Endometrium (tissue), 2 donors: ENCODE results near the gene SBF1.
"Not testable (repeated sequence)": the region's sequence is repeated elsewhere in the genome, so short reads cannot be mapped to it uniquely, and the experiment has no call there.

Experiments
- FAIRE-seq: peaks from 2 replicates; lab custom pipeline; 2012; peaks lifted over from hg19 to GRCh38; lab: Jason Lieb, UNC
- donor health status: control.
- donor health status: control.

The SBF1 gene

DNA sequence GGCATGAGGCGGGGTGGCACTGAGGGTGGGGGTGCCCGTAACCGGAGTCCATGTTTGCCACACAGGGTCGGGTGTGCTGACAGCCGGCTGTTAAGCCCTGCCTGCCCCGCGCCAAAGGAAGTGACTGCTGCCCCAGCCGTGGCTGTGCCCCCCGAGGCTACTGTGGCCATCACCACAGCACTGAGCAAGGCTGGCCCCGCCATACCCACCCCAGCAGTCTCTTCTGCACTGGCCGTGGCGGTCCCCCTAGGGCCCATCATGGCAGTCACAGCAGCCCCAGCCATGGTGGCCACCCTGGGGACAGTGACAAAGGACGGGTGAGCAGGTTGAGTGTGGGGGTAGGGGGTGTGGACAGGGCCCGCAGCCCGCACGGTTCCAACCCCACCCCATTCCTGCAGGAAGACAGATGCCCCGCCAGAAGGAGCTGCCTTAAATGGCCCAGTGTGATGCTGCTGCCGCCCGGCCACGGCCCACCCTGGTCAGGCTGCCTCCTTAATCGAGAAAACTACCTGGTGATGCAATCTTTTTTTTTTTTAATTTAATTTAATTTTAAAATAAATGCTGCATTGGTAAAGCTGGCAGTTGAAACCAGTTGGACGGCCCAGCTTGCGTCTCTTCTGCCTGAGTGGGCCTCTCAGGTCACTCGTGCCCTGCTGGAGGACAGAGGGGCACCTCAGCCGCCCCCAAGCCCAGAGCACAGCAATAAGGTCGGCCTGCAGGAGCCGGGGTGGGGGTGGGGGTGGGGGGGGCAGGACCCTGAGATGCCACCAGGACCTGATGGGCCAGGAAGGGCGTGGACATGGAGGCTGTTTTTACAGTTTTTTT lies 30.8 kb downstream of the SBF1 start:
- no peak for FAIRE-seq

DNA sequence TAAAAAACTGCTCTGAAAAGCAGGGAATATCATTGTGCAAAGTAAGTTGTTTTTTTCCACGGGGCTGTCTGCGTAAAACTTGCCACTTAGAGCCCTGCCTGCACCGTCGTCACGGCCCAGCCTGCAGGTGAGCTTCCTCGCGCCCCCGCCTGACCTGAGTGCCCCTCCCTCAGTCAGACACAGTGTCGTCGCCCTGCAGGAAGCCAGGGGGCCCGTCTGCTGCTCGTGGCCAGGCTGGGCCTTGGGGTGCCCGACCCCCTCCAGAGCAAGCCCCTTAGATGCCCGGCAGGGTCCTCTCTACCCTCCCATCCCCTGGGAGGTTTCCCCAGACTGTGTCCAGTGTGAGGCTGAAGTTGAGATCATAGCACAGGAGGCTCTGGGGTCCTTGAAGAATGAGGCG lies 31.6 kb downstream of the SBF1 start:
- no peak for FAIRE-seq

DNA sequence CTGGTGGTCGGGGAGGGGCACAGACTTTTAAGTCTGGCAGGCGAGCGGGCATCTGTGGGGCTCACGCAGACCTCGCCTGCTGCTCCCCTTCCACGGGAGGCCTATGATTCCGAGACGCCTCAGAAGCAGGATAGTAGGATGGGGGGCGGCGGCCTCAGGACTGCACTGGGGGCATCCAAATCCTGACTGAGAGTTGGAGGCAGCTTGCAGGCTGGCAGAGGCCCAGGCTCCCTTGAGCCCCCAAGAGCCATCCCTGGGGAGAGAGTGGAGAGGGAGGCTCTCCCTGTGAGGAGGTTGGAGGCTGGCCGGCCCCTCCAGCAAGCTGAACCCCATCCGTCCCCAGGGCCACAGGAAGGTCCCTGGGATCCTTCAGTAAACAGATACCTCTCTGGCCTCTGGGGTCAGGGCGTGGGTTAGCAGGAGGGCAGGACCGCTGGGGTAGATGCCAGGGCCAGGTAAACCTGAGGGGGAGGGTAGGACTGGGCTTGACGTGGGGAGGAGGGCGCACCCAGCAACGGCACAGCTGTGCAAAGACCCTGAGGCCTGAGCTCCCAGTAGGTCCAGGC lies 33.3 kb downstream of the SBF1 start:
- no peak for FAIRE-seq

DNA sequence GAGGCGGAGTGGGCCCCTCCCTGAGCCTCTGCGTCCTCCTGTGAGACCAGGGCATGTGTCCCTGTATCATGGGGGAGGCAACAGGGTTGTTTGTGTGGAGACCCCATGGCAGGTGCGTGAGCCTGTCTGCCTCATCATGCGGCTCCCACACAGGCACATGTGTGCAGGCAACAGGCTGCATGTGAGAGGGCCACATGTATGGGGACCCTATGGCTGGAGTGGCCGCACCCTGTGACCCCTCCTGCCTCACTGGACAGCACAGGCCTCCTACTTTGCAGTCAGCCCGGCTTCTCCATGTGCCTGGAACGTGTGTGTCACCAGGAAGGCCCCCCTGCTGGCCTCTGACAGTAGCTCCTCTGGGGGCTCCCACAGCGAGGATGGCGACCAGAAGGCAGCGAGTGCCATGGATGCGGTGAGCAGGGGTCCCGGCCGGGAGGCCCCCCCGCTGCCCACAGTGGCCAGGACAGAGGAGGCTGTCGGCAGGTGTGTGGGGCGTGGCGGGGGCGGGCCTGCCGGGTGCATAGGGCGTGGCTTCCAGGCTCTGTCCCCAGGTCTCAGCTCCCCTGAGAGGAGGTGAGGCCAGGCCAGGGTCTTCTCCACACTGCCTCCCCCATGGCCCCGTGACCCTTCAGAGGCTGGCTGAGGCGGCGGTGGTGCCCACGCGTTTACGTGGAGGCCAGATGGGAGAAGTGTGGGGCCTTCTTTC lies 34.1 kb downstream of the SBF1 start:
- no peak for FAIRE-seq

DNA sequence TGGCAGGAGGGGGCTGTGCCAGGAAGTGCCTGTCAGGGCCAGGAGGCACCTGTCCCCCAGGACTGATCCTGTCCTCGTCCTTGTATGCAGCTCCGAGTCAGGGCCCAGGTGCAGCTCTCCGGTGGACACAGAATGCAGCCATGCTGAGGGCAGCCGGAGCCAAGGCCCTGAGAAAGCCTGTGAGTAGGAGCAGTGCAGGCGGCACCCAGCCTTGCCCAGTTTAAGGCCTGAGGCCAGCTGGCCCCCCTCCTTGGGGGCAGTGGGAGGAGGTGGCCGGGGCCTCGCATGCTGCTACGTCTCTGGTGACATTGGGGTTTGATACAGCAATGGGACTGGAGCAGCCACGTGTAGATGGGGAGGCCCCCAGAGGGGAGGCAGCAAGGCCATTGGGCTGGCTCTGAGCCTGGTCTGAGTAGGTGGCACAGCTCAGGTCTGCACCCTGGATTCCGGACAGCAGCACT lies 34.9 kb downstream of the SBF1 start:
- no peak for FAIRE-seq

DNA sequence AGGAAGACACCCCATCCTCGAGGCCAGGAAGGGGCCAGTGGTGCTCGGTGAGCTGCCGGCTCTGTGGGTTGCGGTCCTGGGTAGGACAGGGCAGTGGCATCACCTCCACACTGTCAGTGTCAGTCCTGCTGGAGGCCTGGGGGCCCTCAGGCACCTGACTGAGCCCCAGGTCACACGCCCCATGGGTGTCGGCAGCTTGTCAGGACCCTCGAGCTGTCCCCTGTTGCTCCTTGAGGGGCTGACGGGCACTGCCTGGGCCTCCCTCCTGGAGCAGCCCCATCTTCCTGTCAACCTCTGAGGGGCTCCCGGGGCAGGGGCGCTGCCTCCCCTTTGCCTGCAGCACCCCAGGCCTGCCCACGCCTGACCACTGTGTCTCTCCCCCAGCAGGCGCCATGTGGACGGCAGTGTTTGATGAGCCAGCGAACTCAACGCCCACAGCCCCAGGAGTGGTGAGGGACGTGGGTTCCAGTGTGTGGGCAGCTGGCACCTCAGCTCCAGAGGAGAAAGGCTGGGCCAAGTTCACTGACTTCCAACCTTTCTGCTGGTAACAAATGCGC lies 35.4 kb downstream of the SBF1 start:
- no peak for FAIRE-seq

DNA sequence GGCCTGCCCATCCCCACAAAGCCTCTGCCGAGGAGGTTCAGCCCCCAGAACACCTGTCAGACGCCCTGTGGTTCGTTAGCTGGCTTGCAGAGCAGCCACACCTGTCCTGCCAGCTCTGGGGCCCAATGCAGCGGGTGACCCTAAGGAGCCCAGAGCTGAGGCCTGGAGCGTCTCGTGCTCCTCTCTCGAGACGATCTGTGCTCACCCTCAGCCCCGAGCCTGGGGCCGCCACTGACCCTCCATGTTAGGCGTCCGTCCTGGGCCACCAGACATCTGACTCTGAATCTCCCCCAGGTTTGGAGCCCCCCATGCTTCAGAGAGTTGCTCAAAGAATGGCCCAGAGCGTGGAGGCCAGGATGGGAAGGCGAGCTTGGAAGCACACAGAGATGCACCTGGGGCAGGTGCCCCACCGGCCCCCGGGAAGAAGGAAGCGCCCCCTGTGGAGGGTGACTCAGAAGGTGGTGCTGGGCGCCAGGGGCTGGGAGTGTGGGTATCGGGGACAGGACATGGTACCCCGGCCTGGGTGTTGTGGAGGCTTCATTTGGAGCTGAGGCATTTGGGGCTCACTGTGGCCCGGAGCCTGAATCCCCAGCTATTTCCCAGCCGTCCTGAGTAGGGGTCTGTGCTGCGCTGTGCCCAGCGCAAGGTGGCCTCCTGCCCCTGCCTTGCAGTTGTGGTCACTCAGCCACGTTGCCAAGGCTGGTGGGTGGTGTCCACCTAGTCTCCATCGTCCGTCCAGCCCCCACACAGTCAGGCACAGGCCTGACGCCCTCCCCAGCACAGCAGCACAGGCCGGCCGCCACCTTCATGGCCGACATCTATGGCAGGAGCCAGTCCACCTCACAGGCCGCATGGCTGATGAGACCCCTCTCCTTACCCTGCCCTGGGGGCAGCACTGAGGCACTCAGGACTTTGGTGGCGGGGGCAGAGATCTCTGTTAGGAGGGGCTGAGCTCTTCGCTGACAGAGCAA lies 36.2 kb downstream of the SBF1 start:
- no peak for FAIRE-seq

DNA sequence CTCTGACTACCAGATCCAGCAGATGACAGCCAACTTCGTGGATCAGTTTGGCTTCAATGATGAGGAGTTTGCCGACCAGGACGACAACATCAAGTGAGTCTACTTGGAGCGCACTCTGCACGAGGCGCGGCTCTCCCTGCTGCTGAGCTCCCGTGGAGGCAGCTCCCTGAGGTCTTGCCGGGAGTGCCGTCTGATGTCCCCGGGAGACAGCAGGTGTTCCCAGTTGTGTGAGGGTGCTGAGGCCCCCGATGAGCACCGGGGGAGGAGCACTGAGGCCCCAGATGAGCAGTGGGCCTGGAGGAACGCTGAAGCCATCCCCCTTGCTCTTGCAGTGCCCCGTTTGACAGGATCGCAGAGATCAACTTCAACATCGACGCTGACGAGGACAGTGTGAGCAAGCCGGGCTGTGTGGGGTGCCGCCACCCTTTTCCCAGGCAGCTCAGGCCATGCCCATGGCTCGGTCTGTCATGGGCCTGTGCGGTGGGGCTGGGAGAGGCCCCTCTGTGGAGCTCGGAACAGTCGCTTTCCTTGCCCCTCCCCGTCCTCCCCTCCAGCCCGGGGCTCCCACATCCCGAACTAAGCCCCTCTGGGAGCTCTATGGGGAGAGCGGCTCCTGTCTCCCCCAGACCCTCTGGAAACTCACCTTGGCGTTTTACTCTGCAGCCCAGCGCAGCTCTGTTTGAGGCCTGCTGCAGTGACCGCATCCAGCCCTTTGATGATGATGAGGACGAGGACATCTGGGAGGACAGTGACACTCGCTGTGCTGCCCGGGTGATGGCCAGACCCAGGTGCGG lies 37.1 kb downstream of the SBF1 start:
- FAIRE-seq = no peak

DNA sequence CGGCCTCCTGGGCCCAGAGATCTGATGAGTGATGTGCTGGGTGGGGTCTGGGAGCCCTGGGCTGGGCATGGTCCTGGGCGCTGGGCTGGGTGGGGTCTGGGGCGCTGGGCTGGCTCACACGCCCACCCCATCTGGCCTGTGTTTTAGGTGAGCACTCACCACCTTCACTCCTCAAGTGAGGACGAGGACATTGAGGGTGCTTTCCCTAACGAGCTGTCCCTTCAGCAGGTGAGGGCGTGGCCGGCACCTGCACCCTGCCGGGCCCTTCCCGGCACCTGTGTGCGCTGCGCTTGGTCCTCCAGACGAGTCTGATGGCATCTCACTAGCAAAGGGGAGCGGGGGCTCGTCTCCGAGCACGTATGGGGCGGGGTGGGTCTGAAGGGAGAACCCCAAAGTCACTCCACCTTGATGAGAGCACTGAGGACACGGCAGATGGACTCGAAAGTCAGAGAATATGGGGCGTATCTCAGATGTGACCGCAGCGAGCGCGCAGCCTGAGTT lies 37.9 kb downstream of the SBF1 start:
- no peak for FAIRE-seq

DNA sequence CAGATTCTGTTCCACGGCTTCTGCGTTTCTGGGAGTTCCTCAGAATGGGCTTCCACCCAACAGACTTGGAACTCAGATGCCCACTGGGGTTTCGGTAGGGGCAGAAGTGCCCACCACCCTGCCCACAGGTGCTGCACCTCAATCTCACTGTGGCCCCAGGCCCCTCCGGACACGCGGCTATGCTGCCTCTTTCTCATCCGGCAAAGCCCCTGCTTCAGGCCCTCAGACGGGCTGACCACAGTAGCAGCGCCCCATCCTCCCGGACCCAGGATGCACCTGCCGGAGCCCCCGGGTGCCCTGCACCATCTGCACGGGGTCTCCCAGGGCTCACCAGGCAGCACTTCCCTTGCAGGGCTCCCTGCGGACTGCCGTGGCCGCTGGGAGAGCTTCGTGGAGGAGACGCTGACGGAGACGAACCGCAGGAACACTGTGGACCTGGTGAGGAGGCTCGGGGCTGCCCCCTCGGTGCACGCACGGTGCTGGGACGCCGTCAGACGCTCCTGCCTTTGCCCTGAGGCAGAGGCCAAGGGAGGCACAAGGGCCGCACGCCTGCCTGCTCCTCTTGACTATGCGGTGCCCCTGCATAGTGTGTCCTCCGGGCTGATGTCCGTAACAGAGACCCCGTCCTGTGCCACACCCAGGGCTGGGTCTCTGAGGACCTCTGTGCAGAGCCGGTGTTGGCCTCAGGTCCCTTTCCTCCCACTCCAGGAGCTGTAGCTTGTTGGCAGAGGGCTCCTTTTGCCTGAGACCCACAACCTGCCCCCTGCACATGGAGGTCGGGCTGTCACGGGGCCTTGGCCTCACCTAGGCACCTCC lies 38.6 kb downstream of the SBF1 start:
- no peak for FAIRE-seq

DNA sequence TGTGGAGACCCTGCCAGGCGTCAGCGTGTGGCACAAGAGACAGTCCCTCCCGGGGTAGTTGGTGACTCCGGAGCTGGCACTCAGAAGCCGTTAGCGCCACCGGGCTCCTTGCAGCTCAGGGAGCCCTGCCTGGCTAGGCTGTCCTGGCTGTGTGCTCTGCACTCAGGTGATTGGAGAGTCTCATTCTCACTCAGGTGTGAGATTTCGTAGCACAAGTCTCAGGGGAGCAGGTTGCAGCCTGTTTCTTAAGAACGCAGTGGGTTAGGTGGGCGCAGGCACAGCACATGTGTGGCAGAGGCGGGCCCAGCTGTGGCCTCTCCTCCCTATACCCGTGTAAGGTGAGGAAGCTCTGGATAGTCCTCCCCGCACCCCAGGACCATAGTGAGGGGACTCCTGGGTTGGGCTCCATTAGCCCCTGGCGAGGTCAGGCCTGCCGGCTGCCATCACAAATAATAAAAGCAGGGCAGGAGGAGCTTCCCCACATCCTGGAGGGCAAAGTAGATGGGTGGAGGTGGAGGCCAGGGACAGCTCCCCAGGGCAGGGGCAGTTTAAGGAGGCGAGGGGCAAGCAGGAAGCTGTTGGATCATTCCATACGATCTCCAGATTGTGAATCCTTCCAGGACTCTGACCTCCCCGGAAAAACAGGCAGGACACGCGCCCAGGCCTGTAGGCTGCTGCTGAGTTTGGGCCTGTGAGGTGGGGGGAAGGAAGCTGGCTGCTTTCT lies 39.4 kb downstream of the SBF1 start:
- FAIRE-seq = no peak

DNA sequence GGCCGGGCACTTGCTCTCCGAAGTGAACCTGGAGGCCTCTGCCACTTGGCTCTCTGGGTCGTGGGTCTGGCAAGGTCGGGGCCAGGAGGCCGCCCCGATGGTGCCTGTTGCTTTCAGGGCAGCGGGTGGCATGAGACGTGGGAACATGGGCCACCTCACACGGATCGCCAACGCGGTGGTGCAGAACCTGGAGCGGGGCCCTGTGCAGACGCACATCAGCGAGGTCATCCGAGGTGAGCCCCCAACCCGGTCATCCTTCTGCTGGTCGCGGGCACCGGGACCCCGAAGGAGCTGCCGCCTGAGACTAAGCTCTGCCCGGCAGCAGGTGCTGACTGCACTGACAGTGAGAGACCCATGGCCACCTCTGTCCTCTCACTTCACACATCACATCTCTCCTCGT lies 40.0 kb downstream of the SBF1 start:
- FAIRE-seq = no peak

DNA sequence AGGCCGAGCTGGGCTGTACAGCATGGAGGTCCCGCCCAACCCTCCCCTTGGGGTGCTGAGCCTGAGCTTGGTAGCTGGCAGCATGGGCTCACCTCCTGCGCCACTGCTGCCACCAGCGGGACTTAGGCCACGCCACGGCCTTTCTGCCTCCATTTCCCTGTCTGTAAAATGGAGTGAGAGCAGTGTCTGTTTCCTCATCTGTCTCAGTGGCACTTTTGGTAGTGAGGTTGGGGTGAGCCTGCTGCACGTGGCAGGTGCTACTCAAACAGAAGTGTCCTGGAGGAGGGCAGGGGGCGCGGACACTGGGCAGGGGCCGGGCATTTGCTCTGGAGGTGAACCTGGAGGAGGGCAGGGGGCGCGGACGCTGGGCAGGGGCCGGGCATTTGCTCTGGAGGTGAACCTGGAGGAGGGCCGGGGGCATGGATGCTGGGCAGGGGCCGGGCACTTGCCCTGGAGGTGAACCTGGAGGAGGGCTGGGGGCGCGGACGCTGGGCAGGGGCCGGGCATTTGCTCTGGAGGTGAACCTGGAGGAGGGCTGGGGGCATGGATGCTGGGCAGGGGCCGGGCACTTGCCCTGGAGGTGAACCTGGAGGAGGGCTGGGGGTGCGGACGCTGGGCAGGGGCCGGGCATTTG lies 41.8 kb downstream of the SBF1 start:
- not testable (repeated sequence) for FAIRE-seq

DNA sequence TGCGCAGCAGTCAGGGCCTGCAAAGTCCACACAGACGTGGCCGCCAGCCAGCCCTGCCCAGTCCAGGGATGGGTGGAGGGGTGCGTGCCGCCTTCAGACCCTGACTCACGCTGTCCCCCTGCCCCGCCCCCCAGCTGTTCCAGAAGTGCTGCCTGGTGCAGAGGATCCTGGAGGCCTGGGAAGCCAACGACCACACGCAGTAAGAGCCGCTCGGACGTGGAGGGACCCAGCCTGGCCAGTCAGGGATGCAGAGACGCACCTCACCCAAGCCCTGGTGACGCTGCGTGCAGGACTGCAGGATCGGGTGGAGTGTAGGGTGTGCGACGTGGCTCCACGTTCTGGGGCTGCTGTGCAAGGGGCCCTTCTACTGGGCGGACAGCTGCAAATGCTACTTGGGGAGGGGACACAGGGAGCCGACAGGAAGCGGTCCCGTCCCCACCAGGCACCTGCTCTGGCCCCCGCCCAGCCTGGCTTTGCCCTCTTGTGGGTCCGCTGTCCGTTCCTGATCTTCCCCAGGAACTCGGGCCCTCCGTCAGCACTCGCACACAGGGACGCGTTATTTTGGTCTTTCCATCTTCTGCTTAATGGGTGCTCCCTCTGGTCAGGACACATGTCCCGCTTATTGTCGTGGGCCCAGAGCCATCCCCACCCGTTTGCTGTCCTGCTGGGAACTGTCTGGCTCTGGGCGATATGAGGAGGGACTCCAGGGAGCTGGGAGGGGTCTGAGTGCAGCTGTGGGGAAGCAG lies 42.5 kb downstream of the SBF1 start:
- no peak for FAIRE-seq

DNA sequence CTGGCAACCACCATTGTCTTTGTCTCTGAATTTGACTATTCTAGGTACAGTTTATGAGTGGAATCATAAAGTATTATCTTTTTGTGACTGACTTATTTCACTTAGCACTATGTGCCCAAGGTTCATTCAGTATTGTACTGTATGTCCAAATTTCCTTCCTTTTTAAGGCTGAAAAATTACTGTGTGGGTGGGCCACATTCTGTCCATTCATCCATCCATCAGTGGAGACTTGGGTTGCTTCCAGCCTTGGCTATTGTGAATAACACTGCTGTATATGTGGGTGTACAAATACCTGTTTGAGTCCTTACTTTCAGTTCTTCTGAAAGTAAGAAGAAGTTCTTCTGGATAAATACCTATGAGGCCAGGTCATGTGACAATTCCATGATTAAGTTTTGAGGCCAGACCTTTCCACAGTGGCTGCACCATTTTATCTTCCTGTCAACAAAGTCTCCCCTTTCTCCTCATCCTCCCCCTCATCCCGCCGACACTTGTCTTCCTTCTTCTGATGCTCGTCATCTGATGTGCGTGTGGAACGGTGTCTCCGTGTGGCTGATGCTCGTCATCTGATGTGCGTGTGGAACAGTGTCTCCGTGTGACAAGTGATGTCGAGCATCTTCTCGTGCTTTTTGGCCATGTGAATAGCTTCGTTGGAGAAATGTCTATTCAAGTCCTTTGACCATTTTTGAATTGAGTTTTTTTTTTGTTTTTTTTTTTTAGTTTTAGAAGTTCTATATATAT lies 49.5 kb downstream of the SBF1 start:
- FAIRE-seq = no peak

DNA sequence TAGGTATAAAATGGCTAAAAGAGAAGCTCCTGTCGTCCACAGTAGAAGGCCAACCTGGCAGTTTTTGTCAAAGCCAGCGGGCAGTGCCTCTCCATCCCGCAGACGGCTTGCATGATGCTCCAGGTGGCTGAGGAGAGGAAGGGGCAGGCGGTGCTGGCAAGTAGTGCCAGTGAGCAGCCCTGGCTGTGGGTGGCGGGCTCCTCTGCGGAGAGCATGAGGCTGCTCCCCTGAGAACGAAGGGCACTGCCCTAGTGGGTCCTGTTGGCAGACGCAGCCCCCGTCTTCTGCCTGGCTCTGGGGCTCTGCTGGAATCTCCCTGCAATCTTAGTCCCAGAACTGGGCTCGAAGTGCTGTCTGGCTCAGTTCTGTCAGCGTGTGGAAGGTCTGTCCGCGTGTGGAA lies 50.9 kb downstream of the SBF1 start:
- FAIRE-seq = no peak
